ENCODE results near the gene SYTL4.

Gene SYTL4

DNA sequence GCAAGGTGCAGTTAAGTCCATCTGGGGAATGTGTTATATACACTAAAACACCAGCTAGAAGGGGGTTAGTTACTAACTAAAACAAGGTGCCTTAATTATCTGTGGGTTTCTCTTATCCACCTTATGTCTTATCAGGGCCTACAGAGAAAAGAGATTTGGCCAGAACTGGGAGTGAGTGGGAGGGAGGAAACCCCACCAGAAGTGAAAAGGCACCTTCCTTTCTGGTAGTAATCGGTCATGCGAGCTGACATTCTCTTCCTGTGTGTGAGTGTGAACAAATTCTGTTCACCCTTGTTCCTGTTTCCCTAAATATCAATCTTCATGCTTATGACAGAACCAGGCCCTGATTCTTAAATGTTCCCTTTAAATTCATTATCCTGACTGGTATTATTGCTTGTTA lies 44.4 kb downstream of the SYTL4 start:
- DNase-seq: no peak

DNA sequence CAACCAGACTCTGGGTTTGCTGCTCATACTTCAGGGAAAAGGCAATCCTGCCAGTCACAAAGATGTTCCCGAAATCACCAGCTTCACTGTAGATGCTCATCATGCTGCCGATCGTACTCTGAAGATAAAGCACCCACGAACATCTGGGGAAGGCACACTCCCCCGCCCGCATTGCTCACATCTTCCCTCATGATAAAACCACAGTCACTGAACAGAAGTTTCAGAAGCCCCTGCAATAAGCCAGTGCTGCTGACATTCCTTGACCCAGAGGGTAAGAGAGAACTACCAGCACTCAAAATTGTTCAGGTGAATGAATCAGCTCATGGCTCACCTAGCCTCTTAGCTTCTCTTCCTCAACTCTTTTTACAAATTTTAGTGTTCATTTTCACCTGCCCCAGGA lies 44.8 kb downstream of the SYTL4 start:
- DNase-seq: no peak

GRCh38 chrX:100685997-100686305 lies 46.0 kb downstream of the SYTL4 start:
- DNase-seq: no peak

DNA sequence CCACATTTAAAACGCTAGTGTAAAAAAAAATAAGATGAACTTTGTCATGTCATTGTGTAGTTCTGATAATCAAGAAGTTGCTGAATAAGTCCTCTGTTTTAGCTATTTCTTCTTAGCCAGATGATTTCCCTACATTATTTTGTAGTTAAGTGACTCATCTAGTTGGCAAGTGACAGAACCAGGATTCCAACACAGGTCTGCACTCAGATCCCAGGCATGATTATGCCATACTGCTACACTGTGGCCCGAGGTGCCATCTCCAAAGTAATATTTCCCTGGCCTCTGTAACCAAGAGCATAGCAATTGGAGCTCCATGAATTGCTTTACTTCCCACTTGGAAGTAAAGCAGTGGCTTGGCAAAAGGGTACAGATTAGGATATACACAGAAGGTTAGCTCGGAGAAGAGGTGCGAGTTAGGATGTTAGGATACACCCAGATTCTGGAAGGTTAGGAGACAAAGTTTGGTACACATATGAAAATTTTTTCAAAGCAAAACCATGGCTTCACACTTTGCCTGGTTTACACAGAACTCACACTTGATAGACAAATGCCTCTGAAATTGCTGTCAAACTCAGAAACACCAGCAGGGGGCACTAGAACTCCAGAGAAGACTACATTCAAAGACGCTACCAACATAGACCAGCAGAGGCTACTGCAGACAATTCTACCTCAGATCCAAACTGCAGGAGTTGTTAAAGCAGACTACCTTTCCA lies 46.5 kb downstream of the SYTL4 start:
- peak; percentile 60 for DNase-seq

- DNase-seq: no peak
These were observed 49.0 kb downstream of the SYTL4 start for GRCh38 chrX:100682939-100683338.

DNA sequence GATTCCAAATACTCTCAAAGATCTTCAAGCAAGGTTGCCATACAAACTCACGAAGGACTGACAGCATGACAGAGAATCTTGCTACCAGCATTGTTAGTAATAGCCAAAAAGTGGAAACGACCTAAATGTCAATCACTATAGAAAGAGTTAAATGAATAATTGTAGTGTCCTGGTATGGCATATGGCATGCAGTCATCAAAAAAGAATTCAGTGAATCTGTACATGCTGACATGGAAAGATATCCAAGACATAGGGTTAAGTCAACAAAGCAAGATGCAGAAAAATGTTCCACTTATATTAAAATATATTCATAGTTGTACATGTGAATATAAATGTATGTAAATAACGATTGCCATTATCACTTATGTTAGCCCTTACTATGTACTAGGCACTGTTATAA lies 50.3 kb downstream of the SYTL4 start:
- no peak for DNase-seq

DNA sequence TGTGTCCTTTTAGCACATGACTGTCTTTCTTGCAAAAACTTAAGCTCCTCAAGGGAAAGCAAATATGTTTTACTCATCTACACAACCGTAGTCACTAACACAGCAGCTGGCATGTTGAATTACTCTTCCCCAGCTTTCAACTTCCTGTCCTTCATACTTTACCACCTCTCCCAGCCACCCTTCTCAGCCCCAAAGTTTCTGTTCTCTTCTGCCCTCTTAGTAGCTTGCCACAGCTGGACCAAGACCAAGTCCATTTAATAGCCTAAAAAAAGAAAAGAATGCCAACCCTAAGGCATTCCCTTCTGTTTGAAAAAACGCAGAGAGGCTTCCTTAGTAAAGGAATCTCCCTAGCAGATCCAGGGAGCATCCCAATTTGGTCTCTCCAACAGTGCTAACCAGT lies 51.2 kb downstream of the SYTL4 start:
- peak; percentile 50 for DNase-seq

GRCh38 chrX:100677611-100678181 lies 54.2 kb downstream of the SYTL4 start:
- no peak for DNase-seq

GRCh38 chrX:100674705-100675104 lies 57.2 kb downstream of the SYTL4 start:
- DNase-seq: peak; percentile 68

DNA sequence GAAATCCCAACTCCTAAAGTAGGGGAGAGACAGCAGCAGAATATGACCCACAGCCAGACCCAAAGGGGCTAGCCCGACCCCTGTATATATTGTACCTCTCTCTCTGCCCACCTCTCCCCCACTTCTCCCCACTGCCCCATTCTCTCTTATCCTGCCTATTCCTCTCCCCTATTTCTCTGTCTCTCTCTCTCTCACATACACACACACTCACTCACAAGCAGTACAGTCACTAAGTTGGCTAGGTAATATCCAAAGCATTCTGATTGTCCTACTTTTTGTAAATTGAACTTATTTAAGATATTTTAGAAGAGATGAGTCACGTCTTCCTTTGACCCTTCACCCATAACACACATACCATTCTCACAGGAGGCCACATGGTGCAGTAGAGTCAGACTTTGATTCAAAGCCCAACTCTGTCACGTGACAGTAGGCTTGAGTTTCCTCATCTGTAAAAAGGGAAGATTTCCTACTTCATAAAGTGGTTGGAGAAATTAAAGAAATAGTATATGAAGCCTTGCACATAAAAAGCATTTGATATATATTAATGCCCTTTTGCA lies 58.4 kb downstream of the SYTL4 start:
- no peak for DNase-seq

- no peak for DNase-seq
These were observed 59.0 kb downstream of the SYTL4 start for GRCh38 chrX:100672966-100673365.

- no peak for DNase-seq
These were observed 68.3 kb downstream of the SYTL4 start for GRCh38 chrX:100663642-100664041.

DNA sequence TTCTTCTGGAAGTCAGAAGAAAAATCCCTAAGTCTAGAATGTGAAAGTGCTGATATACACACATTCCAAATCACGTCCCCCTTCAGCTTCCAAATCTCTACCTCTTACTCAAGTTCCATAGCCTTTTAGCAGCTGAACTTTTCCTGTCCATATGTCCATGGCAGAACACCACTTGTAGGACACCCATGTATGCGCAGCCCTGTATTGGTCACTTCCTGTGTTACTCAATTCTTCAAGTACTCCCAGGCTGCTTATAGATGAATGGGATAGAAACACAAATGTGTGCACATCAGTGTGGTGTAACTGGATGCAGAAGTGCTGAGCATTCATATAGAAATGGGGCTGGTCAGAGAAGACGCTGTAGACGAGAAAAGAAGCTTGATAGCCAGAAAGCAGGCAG lies 69.1 kb downstream of the SYTL4 start:
- DNase-seq: peak; percentile 8

DNA sequence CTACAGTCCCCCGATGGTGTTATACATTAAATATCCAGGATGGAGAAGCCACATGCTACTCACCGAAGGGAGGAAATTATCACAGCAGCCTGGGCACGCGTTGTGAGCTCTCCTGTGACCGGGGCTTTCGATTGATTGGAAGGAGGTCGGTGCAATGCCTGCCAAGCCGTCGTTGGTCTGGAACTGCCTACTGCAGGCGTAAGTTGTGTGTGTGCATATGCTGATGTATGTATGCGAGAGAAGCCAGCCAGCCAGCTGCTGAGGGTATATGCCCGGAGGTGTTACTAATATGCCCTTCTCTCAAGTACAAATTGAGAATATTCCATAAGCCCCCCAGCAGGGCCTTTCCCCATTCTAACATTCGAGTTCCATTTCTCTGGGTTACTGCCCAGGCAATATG lies 69.8 kb downstream of the SYTL4 start:
- no peak for DNase-seq

DNA sequence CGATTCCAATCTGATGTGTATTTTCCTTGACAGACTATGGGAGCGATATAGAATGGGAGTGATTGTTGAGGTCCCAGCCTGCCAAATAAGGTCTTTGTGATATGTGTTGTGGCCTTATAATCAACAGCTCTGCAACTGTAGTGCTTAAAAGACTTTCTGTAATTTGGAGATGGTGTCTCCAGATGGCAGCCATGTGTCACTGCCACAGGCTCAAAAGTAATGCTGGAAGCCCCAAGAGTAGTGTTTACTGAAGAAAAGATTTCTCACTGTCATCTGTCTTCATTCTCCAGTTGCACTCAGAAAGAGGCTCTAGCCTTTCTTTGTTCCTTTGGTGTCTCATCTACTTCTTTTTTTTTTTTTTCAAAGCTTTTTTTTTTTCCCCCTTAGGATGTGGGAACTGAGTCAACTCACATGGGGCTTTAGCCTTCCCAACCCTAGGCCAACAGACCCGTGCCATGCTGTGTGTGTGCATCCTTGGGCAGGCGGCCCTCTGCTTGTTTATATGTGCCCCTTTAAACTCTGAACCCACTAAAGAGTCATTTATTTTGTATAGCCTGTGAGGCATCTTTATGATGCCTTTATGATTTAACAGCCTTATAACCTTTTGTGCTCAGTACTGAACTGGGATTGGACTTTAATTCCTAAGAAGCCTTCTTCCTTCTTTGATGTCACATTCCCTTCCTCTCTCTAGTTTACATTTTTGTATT lies 72.3 kb downstream of the SYTL4 start:
- no peak for DNase-seq

- no peak for DNase-seq
These were observed 73.0 kb downstream of the SYTL4 start for GRCh38 chrX:100658941-100659381.

DNA sequence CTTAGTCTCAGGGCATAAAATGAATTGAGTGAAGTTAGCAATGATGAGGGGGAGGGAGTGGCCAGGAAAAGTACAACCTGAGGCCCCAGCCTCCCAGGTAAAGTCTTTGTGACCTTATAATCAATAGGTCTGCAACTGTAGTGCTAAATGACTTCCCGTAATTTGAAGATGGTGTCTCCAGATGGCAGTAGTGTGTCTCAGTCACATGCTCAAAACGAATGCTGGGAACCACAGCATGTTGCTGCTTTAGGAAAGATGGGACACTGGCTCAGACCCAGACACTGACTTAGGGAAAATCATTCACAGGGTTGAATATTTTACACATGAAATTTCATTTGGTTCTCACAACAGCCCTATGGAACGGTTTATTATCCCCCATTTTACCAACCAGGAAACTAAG lies 77.7 kb downstream of the SYTL4 start:
- no peak for DNase-seq

DNA sequence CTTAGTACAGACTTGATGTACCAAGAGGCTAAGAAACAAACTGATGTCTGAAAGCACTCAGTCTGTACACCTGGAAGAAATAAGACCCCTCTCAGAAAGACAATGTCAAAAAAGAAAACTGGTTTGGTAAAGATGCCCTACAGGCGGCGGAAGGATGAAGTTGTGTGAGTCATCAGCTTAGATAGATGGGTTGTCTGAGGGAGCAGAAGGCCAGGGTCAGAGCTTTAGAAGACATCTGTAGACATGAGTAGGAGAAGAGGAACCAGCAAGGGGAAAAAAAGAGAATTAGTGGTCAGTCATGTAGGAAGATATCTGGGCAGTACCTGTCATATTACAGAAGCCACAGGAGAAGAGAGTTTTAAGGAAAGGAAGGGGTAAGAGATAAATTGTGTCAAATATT lies 79.7 kb downstream of the SYTL4 start:
- peak; percentile 66 for DNase-seq

GRCh38 chrX:100650841-100651240 lies 81.1 kb downstream of the SYTL4 start:
- no peak for DNase-seq

GRCh38 chrX:100649550-100650356 lies 82.2 kb downstream of the SYTL4 start:
- DNase-seq: peak; percentile 87

GRCh38 chrX:100648458-100649417 lies 83.2 kb downstream of the SYTL4 start:
- no peak for DNase-seq

DNA sequence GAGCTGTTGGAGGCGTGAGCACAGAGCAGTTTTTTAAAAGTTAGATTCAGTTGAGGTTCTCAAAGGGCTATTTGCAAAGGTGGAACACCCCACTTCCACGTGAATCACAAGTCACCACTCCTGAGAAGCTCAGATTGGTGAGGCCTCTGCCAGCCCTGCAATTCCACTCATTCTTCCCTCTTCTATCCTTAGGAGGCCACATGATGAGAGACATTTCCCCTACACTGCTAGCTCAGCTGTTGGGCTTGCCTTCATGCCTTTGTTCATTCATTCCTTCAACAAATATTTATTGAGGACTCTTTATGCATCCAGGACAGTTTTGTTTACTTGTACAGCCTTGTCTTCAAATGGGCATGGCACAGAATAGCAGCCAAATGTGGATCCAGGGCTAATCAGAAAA lies 84.2 kb downstream of the SYTL4 start:
- DNase-seq: no peak
